Daoy (cell line): ENCODE measurements around the gene BHLHA15. TPM values are rescaled to one million over a fixed set of nuclear protein-coding genes. Genes with fewer than 3 reads are reported as not detected.

Experiments
- DNase-seq: peaks from one replicate; pipeline ENCODE4 v3.0.0-alpha.2; 2015; ENCODE audit warnings: low read depth
- total RNA-seq: library from RNA; depleted of rRNA; stranded (reverse); fragments of >200 nt; shearing (Covaris generic); gene quantifications from 2 replicates; pipeline ENCODE4 v1.2.3, GENCODE V29; 2014

BHLHA15 gene
- total RNA-seq, 1 experiment from 2014 or later: not detected

DNA sequence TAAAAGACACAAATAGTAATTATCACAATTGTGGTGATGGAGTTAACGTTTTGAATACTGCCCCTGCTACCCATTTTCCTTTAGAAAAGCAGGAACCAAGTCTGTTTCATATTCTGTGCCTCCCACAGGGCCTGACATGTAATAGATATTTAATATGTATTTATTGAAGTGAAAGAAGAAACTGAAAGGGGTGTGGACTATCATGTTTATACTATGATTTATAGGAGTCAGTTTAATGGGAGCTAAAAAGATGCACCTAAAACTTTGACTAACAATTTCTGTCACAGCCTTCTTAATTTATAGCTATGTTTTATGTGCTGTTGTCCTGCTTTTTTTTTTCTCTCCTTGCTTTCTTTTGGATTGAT lies 24.1 kb upstream of the BHLHA15 start:
- DNase-seq: no peak

DNA sequence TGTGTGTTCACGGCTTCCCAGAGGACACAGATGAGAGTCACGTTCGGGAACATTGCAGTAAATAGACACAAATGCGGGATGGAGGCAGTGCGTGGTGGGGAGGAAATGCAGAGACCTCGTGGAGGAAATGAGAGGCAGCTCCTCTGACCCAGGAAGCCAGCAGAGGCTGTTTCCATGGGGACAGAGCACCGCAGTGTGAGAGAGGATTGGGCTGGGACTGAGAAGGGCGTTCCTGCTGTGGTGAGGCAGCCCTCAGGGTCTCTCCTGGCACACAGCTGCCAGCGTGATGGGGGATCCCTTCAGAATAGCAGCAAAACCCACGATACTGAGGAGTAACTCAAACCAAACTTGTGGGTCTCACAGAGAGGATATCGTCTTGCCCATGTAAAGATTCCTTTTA lies 21.7 kb upstream of the BHLHA15 start:
- DNase-seq: no peak

DNA sequence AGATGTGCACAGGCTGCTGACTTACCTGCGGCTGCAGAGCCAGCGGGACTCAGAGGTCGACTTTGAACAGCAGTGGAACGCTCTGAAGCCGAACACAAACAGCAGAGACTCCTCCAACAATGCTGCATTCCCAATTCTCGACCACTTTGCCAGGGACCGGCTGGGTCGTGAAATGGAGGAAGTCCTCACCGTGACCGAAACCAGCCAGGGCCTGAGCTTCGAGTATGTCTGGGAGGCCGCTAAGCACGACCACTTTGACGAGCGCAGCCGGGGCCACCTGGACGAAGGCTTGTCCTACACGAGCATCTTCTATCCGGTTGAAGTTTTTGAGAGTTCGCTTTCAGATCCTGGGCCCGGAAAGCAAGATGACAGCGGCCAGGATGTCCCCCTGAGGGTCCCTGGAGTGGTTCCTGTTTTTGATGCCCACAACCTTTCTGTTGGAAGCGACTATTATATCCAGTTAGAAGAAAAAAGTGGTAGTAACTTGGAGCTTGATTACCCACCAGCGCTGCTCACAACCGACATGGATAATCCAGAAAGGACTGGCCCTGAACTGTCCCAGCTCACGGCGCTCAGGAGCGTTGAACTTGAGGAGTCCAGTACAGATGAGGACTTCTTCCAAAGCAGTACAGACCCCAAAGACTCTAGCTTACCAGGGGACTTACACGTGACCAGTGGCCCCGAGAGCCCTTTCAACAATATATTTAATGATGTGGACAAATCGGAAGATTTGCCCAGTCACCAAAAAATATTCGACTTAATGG lies 19.4 kb upstream of the BHLHA15 start:
- no peak for DNase-seq

DNA sequence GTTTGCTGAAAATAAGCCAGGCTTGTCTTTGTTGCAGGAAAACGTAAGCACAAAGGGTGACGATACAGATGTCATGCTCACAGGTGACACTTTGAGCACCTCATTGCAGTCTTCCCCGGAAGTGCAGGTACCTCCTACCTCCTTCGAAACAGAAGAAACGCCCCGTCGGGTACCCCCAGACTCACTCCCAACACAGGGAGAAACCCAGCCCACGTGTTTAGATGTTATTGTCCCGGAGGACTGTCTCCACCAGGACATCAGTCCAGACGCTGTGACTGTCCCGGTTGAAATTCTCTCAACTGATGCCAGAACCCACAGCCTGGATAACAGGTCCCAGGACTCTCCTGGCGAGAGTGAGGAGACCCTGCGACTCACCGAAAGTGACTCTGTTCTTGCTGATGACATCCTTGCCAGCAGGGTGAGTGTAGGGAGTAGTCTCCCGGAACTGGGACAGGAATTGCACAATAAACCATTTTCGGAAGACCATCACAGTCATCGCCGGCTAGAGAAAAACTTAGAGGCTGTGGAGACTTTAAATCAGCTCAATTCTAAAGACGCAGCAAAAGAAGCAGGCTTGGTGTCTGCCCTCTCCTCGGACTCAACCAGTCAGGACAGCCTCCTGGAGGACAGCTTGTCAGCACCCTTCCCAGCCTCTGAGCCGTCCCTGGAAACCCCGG lies 18.3 kb upstream of the BHLHA15 start:
- DNase-seq: no peak

DNA sequence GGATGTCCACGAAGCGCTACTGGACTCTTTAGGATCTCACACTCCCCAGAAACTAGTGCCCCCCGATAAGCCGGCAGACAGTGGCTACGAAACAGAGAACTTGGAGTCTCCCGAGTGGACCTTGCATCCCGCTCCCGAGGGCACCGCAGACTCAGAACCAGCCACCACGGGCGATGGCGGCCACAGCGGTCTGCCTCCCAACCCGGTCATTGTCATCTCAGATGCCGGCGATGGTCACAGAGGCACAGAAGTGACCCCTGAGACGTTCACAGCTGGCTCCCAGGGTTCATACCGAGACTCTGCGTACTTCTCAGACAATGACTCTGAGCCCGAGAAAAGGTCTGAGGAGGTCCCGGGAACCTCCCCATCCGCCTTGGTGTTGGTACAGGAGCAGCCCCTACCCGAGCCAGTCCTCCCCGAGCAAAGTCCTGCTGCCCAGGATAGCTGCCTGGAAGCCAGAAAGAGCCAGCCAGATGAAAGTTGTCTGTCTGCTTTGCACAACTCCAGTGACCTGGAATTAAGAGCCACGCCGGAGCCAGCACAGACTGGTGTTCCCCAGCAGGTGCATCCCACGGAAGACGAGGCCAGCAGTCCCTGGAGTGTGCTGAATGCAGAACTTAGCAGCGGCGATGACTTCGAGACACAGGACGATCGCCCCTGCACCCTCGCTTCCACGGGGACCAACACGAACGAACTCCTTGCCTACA lies 17.6 kb upstream of the BHLHA15 start:
- DNase-seq: no peak

DNA sequence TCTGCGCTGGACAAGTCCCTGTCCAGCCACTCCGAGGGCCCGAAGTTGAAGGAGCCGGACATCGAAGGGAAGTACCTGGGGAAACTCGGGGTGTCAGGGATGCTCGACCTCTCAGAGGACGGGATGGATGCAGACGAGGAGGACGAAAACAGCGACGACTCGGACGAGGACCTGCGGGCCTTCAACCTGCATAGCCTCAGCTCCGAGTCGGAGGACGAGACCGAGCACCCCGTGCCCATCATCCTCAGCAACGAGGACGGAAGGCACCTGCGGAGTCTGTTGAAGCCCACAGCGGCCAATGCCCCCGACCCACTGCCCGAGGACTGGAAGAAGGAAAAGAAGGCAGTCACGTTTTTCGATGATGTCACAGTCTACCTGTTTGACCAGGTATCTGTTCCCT lies 17.1 kb upstream of the BHLHA15 start:
- no peak for DNase-seq

DNA sequence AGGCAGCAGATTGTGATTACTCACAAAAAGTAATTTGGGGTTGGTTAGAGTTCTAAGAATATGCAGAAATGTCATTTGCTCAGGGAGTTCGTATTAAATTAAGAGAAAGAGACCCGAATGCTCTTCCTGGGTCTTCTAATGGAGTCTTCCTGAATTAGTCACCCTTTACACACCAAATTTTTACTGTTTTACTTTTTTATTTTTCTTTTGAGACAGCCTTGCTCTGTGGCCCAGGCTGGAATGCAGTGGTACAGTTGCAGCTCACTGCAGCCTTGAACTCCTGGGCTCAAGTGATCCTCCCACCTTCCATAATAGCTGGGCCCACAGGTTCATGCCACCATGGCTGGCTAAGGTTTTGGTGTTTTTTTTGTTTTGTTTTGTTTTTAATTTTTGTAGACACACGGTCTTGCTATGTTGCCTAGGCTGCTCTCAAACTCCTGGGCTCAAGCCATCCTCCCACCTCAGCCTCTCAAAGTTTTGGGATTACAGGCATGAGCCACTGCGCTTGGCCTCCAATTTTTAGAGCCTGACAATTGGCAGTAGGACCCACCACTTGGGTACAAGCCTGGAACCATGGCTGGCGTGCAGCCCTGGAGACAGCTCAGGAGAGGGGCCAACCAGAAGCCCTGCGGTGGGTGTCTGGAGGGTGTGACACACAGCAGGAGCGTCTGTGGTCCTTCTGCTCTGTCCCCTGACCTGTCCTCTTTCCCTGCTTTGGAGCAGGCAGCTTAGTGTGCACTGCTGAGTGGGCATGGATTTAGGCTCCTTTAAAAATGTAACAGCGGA lies 16.4 kb upstream of the BHLHA15 start:
- DNase-seq: no peak

DNA sequence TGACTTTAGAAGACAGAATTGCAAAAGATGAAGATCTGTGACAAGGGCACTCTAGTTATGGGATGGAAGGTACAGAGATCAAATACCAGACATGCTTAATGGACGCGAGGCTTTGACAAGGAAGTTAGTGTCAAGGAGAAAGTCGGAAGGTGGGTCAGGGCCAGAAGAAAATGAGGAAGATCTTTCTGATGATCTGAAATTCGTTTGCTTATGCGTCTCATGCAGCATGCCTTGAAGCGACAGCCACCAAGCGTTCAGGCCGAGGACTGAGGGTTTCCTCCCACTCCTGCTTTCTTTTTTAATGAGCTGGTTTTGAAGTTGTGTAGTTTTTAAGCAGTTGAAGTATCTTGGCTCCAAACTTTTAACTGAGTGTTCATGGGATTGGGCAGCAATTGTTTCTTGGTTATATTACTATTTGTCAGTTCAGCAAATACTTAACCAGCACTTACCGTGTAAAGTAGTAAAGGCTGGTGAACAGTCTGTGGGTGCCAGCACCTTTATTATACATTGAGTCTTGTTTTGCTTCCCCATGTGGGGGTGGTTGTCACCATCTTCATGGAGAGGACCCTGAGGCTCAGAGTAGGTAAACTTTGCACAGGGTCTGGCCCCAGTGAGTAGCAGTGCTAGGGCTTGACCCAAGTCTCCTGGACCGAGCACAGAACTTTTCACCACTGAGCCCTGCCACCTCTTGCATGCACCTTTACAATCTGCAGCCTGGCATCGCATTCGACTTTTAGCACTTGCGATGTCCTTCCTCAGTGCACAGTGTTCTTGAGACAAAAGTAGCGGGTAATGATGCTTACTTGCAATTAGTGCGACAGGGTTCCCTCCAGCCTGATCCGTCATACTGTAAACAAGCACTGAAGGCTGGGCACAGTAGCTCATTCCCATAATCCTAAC lies 14.3 kb upstream of the BHLHA15 start:
- no peak for DNase-seq

DNA sequence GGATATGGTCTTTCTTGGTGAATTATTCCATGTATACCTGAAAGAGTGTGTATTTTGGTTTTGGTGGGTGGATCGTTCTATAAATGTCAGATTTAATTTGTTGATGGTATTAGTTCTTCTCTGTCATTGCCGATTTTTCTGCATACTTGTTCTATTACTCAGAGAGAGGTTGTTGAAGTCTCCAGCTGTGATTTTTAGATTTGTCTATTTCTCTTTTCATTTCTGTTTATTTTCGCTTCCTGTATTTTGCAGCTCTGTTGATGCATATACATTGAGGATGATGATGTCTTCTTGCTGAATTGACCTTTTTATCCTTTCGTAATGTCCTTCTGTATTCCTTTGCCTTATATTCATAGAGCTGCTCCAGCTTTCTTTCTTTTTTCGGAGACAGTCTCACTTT lies 12.1 kb upstream of the BHLHA15 start:
- DNase-seq: no peak

DNA sequence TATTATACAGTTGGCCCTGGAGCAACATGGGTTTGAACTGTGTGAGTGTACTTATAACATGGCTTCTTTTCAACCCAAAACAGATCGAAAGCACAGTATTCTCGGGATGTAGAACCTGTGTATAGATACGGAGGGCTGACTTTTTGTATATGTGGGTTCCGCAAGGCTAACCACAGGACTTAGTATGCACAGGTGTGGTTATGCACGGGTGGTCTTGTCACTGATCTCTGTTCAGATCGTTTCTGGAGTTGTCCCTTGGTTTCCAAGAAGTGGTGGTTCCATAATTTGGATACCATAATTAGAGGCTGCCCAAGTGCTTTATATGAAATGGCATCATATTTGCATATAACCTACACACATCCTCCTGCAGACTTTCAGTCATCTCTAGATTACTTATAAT lies 10.9 kb upstream of the BHLHA15 start:
- DNase-seq: no peak

DNA sequence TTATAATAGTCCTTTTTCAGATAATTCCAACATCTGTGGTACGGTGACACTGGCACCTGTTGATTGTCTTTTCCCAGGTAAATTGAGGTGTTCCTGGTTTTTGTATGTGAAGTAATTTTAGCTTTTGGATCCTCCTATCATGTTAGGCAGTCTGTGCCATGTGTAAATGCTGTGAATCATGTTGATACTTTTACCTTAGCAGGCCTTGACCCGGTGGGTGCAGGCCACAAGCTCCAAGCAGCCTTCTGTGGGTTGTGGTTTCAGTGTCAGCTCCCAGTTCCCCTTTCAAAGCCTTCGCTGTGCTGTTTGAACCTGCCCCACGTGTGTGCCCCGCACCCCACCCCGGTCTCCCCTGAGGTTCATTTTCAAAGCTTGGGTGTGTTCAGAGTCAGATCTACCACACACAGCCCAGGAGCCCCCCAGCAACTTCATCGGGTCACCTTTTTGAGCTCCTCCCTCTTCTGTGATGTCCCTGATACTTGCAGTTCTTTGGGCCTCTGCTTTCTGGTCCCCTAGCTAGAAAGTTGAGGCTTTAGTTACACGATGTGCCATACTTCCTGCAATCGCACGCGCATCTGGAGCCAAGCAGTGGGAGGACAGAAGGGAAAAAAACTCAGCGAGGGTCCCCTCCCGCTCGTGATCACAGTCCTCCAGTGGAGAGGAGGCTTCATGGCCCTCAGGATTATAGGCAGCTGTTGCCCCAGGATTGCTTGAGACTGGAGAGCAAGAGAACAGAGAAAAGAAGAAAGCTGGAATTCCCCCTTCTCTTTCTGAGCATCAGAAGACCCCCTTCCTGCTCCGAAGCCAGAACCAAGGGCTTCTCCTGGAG lies 8.7 kb upstream of the BHLHA15 start:
- no peak for DNase-seq

DNA sequence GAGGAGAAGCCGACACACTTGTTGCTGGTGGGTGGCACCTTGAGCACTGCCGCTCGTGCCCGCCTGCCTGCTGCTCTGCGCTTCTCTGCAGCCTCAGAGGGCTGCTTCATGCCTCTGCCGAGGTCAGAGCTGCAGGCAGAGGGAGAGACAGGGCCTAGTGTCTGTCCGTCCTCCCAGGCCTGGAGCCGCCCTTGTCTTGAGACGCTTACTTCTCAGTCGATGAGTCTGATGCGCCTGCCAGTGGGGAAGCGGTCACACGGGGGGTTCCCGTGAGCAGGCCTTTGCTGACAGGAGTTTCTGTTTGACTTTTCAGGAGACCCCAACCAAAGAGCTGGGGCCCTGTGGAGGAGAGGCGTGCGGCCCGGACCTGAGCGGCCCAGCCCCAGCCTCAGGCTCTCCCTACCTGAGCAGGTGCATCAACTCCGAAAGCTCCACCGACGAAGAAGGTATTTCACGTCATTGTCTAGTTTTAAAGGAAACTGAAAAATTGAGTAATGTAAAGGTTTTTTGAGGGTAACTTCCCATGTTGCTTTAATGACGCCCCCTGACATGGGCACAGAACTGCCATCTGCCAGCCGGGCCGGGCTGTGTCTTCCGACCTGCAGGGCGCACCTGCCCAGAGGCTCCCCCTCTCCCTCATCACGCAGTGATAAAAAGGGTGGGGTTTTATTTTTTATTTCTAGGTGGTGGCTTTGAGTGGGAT lies 7.8 kb upstream of the BHLHA15 start:
- DNase-seq: no peak

DNA sequence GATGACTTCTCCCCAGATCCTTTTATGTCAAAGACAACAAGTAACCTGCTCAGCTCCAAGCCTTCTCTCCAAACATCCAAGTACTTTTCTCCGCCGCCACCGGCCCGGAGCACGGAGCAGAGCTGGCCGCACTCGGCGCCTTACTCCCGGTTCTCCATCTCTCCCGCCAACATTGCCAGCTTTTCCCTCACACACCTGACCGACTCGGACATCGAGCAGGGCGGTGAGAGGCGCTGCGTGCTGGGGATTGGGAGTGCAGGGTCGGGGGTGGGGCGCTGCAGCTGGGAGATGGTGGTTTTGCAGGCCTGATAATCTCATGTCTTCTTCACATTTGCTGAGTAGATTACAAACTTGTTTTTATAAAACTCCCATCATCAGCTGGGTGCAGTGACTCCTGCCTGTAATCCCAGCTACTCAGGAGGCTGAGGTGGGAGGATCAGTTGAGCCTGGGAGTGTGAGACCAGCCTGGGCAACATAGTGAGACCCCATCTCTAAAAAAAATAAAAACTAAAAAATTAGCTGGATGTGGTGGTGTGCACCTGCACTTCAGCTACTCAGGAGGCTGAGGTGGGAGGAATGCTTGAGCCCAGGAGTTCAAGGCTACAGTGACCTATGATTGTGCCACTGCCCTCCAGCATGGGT lies 7.2 kb upstream of the BHLHA15 start:
- DNase-seq: no peak

DNA sequence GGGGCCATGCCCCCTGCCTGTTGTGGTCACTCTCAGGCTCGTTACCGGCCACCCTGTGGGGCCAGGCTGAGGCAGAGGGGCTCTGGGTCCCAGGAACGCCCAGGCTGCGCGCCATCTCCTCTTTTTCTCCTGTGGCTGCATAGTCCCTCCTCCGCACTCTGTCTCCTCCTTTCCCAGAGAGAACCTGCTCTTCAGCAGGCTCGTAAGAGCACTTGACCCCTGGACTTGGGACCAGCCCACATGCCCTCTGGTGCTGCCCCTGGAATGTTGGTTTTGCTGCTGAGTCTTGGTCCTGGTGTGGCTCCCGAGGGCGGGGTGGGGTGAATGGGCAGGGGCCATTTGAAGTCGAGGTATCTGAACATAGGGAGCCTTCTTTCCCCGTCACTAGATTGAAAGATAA lies 6.6 kb upstream of the BHLHA15 start:
- DNase-seq: no peak

DNA sequence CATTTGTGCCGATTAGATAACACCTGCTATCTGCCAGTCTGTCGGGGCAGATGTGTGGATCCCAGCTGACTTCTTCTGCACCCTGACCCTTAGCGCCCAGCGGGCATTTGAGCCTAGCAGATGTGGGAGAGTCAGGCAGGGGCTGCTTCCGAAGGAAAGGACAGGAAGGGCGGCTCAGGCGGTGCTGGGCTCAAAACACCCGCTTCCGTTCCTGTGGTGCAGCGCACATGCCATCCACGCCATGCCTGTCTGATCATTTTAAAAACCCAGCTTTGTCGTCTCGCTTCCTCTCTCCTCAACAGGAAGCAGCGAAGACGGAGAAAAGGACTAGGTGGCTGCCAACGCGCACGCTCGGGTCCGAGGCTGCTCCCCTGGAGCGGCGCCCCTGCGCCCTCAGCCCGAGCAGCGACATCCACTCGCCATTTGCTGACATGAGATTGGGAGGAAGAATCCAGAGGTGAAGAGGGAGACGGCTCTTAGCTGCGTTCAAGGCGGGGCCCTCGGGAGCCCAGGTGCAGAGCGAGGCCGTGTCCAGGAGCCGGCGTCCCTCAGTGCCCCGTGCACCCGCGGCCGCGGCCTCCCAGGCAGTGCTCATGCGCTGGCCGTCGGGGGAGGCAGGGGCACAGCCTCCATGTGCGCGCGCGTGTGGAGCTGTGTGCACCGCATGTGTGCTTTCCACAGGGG lies 5.9 kb upstream of the BHLHA15 start:
- DNase-seq: no peak

DNA sequence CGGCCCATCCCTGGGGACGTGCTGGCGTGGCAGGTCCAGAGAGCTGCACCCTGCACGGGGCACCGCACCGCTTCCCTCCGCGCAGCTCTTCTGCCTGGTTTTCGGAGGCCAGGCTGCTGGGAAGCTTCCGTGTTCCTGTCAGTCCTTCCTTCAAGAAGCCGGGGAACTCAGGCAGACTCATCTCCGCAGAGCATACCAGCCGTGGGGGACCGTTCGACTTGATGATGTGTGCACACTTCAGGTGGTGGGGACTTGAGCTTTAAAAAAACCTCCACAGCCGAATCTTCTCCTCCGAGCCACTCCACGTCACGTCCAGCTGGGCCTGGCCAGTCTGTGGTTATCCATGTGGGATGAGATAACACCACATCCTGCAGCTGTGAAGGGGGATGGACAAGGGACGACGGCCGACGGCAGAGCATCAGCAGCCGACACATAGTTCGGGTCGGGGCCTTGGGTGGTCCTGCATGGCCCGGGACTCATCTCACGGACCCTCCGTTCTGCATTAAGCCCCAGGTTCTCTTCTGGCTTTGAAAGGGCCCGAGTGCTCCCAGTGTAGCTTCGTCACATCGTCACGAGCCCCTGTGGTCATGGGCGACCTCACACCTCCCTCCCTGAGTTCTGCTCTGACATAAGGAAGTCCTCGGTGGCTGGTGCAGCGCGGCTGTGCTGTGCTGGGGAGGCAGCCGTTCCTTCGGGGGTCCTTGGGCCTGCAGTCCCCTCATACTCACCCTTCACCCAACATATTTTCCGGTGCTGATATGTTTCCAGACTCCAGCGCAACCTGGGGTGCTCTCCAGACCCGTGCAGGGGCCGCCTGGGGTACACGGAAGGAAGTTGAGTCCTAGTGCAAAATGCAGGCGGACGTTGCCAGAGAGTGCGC lies 4.5 kb upstream of the BHLHA15 start:
- no peak for DNase-seq

DNA sequence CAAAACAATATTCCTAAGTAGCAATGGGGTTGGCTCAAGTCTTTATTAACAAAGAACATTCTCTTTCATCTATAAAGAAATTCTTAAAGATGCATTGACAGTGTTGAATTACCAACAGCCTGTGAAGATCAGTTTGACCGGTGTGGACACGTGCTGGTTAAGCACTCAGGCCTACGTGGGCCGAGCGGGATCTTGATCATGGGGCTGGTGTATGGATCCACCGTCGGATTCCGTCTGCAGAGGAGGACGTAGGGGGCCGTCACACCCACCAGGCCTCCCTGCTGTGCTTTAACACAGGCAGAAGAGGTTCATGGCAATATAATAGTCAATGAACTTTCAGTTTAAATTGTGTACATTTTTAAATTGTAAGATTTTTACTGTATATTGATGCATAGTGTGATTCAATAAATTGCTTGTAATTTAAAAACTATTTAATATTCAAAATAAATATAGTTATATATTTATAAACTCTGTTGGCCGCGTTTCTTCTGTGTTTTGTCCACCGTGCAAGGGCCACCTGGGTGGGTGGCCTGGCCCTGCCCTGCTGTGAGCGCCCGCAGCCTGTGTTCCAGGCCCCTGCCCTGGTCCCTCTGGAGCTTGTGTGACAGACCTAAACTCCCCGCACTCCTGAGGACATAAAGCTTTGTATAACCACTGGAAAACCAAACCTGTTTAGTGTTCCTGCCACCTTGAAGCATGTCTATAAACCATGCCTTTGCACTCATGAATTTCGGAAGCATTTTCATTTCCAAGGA lies 1.9 kb upstream of the BHLHA15 start:
- DNase-seq: no peak
